ENCODE results near the gene MEP1A. TPM values are rescaled to one million over a fixed set of nuclear protein-coding genes. Genes with fewer than 3 reads are reported as not detected.

The MEP1A gene
- total and polyA plus RNA-seq, 7 donors = 0.36 to 45.6 (median 41.0) TPM; not detected in 3

DNA sequence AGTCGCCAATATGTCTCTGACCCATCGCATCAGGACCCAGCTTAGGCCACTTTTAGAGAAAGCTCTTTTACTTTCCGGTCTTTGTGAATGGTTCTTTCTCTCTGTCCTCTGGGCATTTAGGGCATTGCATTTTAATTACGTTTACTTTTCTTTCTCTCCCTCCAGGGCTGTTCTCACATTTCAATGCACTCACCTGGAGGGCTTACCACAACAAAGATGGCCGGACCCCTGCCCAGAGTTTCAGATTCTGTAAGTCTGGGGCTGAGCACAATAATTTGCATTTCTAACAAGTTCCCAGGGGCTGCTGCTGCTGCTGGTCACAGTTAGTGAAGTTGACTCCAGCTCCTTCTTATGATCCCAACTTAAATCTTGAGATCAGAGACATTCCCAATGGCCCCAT, 43.5 kb upstream of the MEP1A start:
- Histone ChIP-seq H3K9me3 (no peaks in the 10 kb centered on the region), H3K4me1 (no peaks in the 10 kb centered on the region), H3K36me3 (no peaks in the 10 kb centered on the region), H3K4me3 (no peak overlapping the region), H3K27ac (no peak overlapping the region), H3K27me3 (no peaks in the 10 kb centered on the region)
- intact Hi-C loops (cut with DNase I) = no loop called here
- 72 to 86% methylated on average over 5 of the region's 5 CpGs for WGBS, 2 donors
- DNase-seq = no peak
- no peak for TF ChIP-seq POLR2AphosphoS5 (IDR thresholded peaks at IDR 0.05)
- no peak for TF ChIP-seq POLR2A (IDR thresholded peaks at IDR 0.05)
- no peak for TF ChIP-seq EP300 (IDR thresholded peaks at IDR 0.05)
- TF ChIP-seq, protein P1, sequence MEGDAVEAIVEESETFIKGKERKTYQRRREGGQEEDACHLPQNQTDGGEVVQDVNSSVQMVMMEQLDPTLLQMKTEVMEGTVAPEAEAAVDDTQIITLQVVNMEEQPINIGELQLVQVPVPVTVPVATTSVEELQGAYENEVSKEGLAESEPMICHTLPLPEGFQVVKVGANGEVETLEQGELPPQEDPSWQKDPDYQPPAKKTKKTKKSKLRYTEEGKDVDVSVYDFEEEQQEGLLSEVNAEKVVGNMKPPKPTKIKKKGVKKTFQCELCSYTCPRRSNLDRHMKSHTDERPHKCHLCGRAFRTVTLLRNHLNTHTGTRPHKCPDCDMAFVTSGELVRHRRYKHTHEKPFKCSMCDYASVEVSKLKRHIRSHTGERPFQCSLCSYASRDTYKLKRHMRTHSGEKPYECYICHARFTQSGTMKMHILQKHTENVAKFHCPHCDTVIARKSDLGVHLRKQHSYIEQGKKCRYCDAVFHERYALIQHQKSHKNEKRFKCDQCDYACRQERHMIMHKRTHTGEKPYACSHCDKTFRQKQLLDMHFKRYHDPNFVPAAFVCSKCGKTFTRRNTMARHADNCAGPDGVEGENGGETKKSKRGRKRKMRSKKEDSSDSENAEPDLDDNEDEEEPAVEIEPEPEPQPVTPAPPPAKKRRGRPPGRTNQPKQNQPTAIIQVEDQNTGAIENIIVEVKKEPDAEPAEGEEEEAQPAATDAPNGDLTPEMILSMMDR (IDR thresholded peaks at IDR 0.05) = no peak

DNA sequence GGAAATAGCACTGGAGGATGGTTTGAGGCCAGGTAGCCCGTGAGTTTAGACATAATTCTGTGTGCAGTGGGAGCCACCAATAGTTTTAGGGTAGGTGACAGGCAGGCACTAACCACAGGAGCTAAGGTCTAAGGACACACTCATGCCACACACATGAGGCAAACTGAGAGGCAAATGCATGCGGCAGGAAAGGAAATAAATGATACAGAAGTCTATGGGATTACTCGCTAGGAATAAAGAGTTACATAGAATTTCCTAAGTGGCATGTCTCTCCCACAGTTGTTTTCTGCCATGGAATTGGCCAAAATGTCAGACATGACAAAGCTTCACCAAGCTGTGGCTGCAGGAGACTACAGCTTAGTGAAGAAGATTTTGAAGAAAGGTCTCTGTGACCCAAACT, 41.5 kb upstream of the MEP1A start:
- Histone ChIP-seq H3K4me1 (no peaks in the 10 kb centered on the region), H3K36me3 (no peaks in the 10 kb centered on the region), H3K4me3 (no peak overlapping the region), H3K27me3 (no peaks in the 10 kb centered on the region), H3K27ac (no peak overlapping the region), H3K9me3 (no peaks in the 10 kb centered on the region)
- DNase-seq = no peak
- intact Hi-C loops (cut with DNase I) = no loop called here
- TF ChIP-seq POLR2AphosphoS5 (IDR thresholded peaks at IDR 0.05) (no peak), EP300 (IDR thresholded peaks at IDR 0.05) (no peak), POLR2A (IDR thresholded peaks at IDR 0.05) (no peak)
- TF ChIP-seq, protein P1 (IDR thresholded peaks at IDR 0.05) = no peak
- 74 to 93% methylated on average over 3 of the region's 3 CpGs for WGBS, 2 donors

DNA sequence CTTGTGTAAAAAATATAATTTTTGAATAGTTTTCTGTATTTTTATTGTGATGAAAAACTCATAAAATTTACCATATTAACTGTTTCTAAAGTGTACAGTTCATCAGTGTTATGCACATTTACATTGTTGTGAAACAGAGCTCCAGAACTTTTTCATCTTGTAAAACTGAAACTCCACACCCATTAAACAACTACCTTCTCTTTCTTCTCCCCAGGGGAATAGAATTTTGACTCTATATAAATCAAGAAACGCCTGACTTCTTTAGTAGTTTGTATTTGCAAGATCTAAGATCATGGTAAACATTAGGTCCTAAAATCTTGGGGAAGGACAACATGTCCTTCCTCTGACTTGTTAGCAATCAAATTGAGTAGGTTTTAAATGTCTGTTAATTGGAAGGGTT, 37.3 kb upstream of the MEP1A start:
- H3K4me3 ChIP-seq = no peak overlapping the region
- no peak for DNase-seq
- no peak for TF ChIP-seq EP300 (IDR thresholded peaks at IDR 0.05)
- TF ChIP-seq POLR2A (IDR thresholded peaks at IDR 0.05) = no peak
- TF ChIP-seq, protein P1 (IDR thresholded peaks at IDR 0.05) = no peak
- TF ChIP-seq POLR2AphosphoS5 (IDR thresholded peaks at IDR 0.05) = no peak
- intact Hi-C loops (cut with DNase I) = no loop called here
- no peak overlapping the region for H3K27ac ChIP-seq
- no peaks in the 10 kb centered on the region for H3K9me3 ChIP-seq
- H3K4me1 ChIP-seq = no peaks in the 10 kb centered on the region
- H3K36me3 ChIP-seq = no peaks in the 10 kb centered on the region
- WGBS, 2 donors = 13 to 53% methylated on average over 1 of the region's 1 CpG
- H3K27me3 ChIP-seq = no peaks in the 10 kb centered on the region

DNA sequence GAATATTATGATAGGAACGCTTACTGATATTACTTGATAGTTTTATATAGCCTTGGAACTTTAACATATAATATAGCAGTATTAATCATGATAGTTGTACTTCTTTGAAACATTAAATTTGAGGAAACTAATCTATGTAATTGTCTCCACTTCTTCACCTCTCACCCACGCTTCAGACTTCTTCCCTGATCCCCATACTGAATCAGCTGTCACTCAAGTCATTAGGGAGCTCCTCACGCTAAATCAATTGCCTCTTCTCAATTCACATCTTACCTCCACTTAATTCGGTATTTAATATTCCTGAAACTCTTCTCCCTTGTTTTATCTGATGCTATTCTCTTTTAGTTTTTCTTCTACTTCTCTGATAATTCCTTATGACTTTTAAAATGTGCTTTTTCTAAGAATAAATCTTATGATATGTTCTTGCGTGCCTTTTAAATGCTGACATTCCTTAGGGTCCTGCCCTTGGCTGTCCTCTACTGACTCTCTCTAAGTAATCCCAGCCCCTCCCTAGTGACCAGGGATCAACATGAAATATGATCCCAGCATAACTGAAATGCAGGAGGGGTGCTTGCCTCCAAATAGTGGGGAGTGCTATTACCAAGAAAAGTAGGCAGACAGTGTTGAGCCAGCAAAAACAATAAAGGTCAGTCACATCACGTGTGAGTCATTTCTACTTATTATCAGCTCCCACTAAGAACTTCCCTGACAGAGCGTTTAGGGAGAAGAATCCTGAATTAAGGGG, 36.5 kb upstream of the MEP1A start:
- WGBS, 2 donors = 78 to 83% methylated on average over 7 of the region's 7 CpGs
- Histone ChIP-seq H3K27ac (no peak overlapping the region), H3K36me3 (no peaks in the 10 kb centered on the region), H3K4me3 (no peak overlapping the region), H3K27me3 (no peaks in the 10 kb centered on the region), H3K9me3 (no peaks in the 10 kb centered on the region), H3K4me1 (no peaks in the 10 kb centered on the region)
- no peak for DNase-seq
- TF ChIP-seq POLR2AphosphoS5 (IDR thresholded peaks at IDR 0.05) (no peak), EP300 (IDR thresholded peaks at IDR 0.05) (no peak), POLR2A (IDR thresholded peaks at IDR 0.05) (no peak)
- TF ChIP-seq, protein P1 (IDR thresholded peaks at IDR 0.05) = no peak
- intact Hi-C loops (cut with DNase I) = no loop called here

DNA sequence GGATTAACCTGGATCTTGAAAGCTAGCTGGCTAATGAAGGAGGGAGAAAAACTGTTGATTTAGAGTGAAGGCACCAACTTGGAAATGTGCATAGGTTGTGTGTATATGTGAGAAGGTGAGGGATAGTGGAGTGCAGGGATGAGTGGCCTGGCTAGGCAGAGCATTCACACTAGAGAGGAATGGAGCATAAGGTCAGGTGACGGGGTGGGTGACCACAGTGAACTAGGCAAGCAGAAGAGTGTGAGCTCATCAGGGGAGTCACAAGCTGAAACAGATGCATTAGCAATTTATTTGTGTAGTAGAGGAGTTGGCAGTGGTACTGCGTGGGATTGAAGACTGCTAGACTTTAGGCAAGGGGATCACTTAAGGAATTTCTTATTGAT, 36.0 kb upstream of the MEP1A start:
- 85% methylated on average over 2 of the region's 2 CpGs for WGBS, 2 donors
- TF ChIP-seq POLR2A (IDR thresholded peaks at IDR 0.05) = no peak
- TF ChIP-seq, protein P1 (IDR thresholded peaks at IDR 0.05) = no peak
- no peaks in the 10 kb centered on the region for H3K4me1 ChIP-seq
- no peaks in the 10 kb centered on the region for H3K36me3 ChIP-seq
- no peak for DNase-seq
- no peaks in the 10 kb centered on the region for H3K9me3 ChIP-seq
- no peak overlapping the region for H3K4me3 ChIP-seq
- H3K27me3 ChIP-seq = no peaks in the 10 kb centered on the region
- intact Hi-C loops (cut with DNase I) = no loop called here
- no peak overlapping the region for H3K27ac ChIP-seq
